HCT116 (cell line): Measurements from ENCODE around the gene PLEKHG3. TPM values are rescaled to one million over a fixed set of nuclear protein-coding genes. Genes with fewer than 3 reads are reported as not detected.

Experiments
- ATAC-seq: fragments of 200-7000 bp; cut with Tn5 transposase; 2 replicates; pipeline ENCODE4 v1.9.1; 2020; ENCODE audit warnings: mild to moderate bottlenecking, moderate library complexity
- BruUV-seq: library from RNA; stranded (reverse); fragments of 400-500 nt; replicated peaks from 2 replicates; lab custom pipeline; 2021; lab: Mats Ljungman, UMichigan
- CTCF ChIA-PET: fragments of 300-600 bp; sonication (Branson Sonifier 250); formaldehyde crosslinking; loops from one replicate; lab custom pipeline; 2021; ENCODE audit warnings: antibody characterized with exemption; lab: Charles Lee
- POLR2A ChIA-PET: fragments of 300-600, 350-600 bp; sonication (Branson Sonifier 250); formaldehyde crosslinking; loops from one replicate; lab custom pipeline; 2021; ENCODE audit warnings: antibody characterized with exemption; lab: Charles Lee
- RAD21 ChIA-PET, 2 experiments: fragments of 300-600 bp; sonication (Branson Sonifier 250); formaldehyde crosslinking; loops; one replicate each; lab custom pipeline; 2023; ENCODE audit warnings: low total read pairs in 2 of 2; ENCODE audit not compliant: uncharacterized antibody in 2 of 2, unreplicated experiment in 2 of 2, low non-redundant PET in 1 of 2; lab: Charles Lee
- DNase-seq: peaks from one replicate; pipeline ENCODE4 v3.0.0-alpha.2; 2010; ENCODE audit warnings: low read depth, low spot score
- H2AFZ ChIP-seq: fragments of 200-600 bp; shearing (Covaris generic), sonication (generic); 2 replicates; pipeline ENCODE4 v1.6.1; 2017; ENCODE audit warnings: low read depth, mixed run types, mixed read lengths, antibody characterized with exemption, low read length; ENCODE audit not compliant: poor library complexity, severe bottlenecking
- H3K27ac ChIP-seq: 2 replicates; pipeline ENCODE4 v1.5.1; 2012; ENCODE audit warnings: low read depth, low read length
- H3K27me3 ChIP-seq: fragments of 200-600 bp; sonication (generic); 2 replicates; pipeline ENCODE4 v1.6.1; 2016; ENCODE audit warnings: mixed run types, low read length, mixed read lengths; ENCODE audit not compliant: insufficient read depth
- H3K36me3 ChIP-seq, 2 experiments: fragments of 200-500 bp in 1 of 2; fragments of 200-600 bp in 1 of 2; sonication (Bioruptor generic) in 1 of 2; sonication (generic) in 1 of 2; 2 replicates each; pipeline versions ENCODE4 v1.5.1 to v1.6.1; 2014 to 2016; ENCODE audit warnings: low read length in 2 of 2, inconsistent platforms in 1 of 2, mixed read lengths in 1 of 2, mixed run types in 1 of 2; ENCODE audit not compliant: insufficient read depth in 2 of 2, control insufficient read depth in 1 of 2
- H3K4me1 ChIP-seq, 2 experiments: fragments of 200-600 bp in 1 of 2; sonication (generic) in 1 of 2; 2 replicates each; pipeline versions ENCODE4 v1.5.1 to v1.6.1; 2012 to 2017; ENCODE audit warnings: low read length in 2 of 2, inconsistent platforms in 1 of 2, mild to moderate bottlenecking in 1 of 2, mixed read lengths in 1 of 2, mixed run types in 1 of 2, moderate library complexity in 1 of 2; ENCODE audit not compliant: insufficient read depth in 2 of 2, control insufficient read depth in 1 of 2
- H3K4me2 ChIP-seq: fragments of 200-600 bp; sonication (generic); 2 replicates; pipeline ENCODE4 v1.6.1; 2017; ENCODE audit warnings: mixed run types, low read length, mixed read lengths
- H3K4me3 ChIP-seq, 2 experiments: fragments of 200-600 bp in 1 of 2; sonication (generic) in 1 of 2; replicated peaks in 1 of 2; 2 replicates each; pipeline ENCODE4 v1.5.1; 2011 to 2016; ENCODE audit warnings: low read length in 2 of 2, control low read depth in 1 of 2, low read depth in 1 of 2, mild to moderate bottlenecking in 1 of 2, mixed read lengths in 1 of 2, mixed run types in 1 of 2
- H3K79me2 ChIP-seq: fragments of 200-600 bp; sonication (generic); 2 replicates; pipeline ENCODE4 v1.6.1; 2017; ENCODE audit warnings: mild to moderate bottlenecking, mixed run types, low read length, moderate library complexity, mixed read lengths; ENCODE audit not compliant: insufficient read depth
- H3K9ac ChIP-seq: fragments of 200-600 bp; sonication (generic); 2 replicates; pipeline ENCODE4 v1.6.1; 2016; ENCODE audit warnings: low read length, mixed read lengths
- H3K9me2 ChIP-seq: fragments of 200-600 bp; sonication (generic), shearing (Covaris generic); 2 replicates; pipeline ENCODE4 v1.6.1; 2017; ENCODE audit warnings: mixed run types, mild to moderate bottlenecking, moderate library complexity; ENCODE audit not compliant: insufficient read depth
- H3K9me3 ChIP-seq, 2 experiments: fragments of 200-500 bp in 1 of 2; fragments of 200-600 bp in 1 of 2; sonication (Bioruptor generic) in 1 of 2; sonication (generic) in 1 of 2; 2 replicates each; pipeline ENCODE4 v1.6.1; 2014 to 2017; ENCODE audit warnings: low read length in 2 of 2, mixed read lengths in 2 of 2, inconsistent platforms in 1 of 2, low read depth in 1 of 2, mild to moderate bottlenecking in 1 of 2, mixed run types in 1 of 2, moderate library complexity in 1 of 2; ENCODE audit not compliant: control insufficient read depth in 1 of 2, insufficient read depth in 1 of 2
- H4K20me1 ChIP-seq: fragments of 200-600 bp; sonication (generic), shearing (Covaris generic); 2 replicates; pipeline ENCODE4 v1.6.1; 2017; ENCODE audit warnings: mixed run types, mild to moderate bottlenecking, moderate library complexity; ENCODE audit not compliant: insufficient read depth
- CTCF ChIP-seq, 3 experiments: fragments of 200-600 bp in 1 of 3; sonication (generic) in 1 of 3; IDR thresholded peaks in 2 of 3; conservative IDR thresholded peaks in 1 of 3; 2 replicates each; pipeline ENCODE4 v1.5.1; 2012 to 2017; ENCODE audit warnings: low read depth in 2 of 3, low read length in 2 of 3, antibody characterized with exemption in 1 of 3, borderline replicate concordance in 1 of 3, control low read depth in 1 of 3, mild to moderate bottlenecking in 1 of 3, mixed read lengths in 1 of 3, mixed run types in 1 of 3, moderate library complexity in 1 of 3; ENCODE audit not compliant: insufficient read depth in 1 of 3
- ELF1 ChIP-seq: IDR thresholded peaks from 2 replicates; pipeline ENCODE4 v1.6.1; 2012; ENCODE audit warnings: low read depth, borderline replicate concordance
- JUND ChIP-seq: IDR thresholded peaks from 2 replicates; pipeline ENCODE4 v1.6.1; 2012
- MAX ChIP-seq: IDR thresholded peaks from 2 replicates; pipeline ENCODE4 v1.6.1; 2012
- intact Hi-C: fragments of 100-400 bp; cut with micrococcal nuclease; formaldehyde crosslinking; loops from 2 replicates; pipeline ENCODE4 v1.10.0; 2022
- microRNA-seq: library from miRNA; unstranded; fragments of <30 nt; microRNA quantifications from one replicate; pipeline ENCODE4, GENCODE V29; 2016; ENCODE audit warnings: borderline number of aligned reads
- total RNA-seq: library from RNA; stranded (reverse); gene quantifications from one replicate; pipeline ENCODE4 v1.2.1, GENCODE V29; 2021; ENCODE audit not compliant: unreplicated experiment

PLEKHG3 gene
- total RNA-seq, 1 experiment from 2014 or later, result 55.6 TPM

- TF ChIP-seq JUND, result no peak
- no peak for TF ChIP-seq MAX
- TF ChIP-seq, all 23 proteins: peak for 0
- Histone ChIP-seq H4K20me1 (no peaks in the 10 kb centered on the region), H3K79me2 (no peaks in the 10 kb centered on the region), H3K27ac (no peak overlapping the region), H3K9me3 (no peaks in the 10 kb centered on the region), H2AFZ (no peak overlapping the region), H3K9me2 (no peaks in the 10 kb centered on the region), H3K9ac (no peak overlapping the region), H3K4me3 (no peak overlapping the region), H3K4me2 (no peak overlapping the region), H3K36me3 (no peaks in the 10 kb centered on the region), H3K4me1 (peaks cover 6 to 10% of the 10 kb centered on the region in 2 experiments; a peak in 3 of 4 replicates), H3K27me3 (no peaks in the 10 kb centered on the region)
- ChIA-PET CTCF (no interaction called here), POLR2A (no interaction called here), RAD21 (no interaction called here)
- DNase-seq (no peak), ATAC-seq (no peak)
- intact Hi-C loops, result no loop called here
- no TSS peak for BruUV-seq
Observed at GRCh38 chr14:64796369-64796768, 92.1 kb downstream of the PLEKHG3 start.

GRCh38 chr14:64799555-64799954 is 95.3 kb downstream of the PLEKHG3 start:
- Histone ChIP-seq H3K9ac (no peak overlapping the region), H3K27ac (no peak overlapping the region), H3K4me2 (0 out of 2 replicates have a peak overlapping the region, but pooled peaks have one; percentile 17), H4K20me1 (no peaks in the 10 kb centered on the region), H3K9me2 (no peaks in the 10 kb centered on the region), H2AFZ (no peak overlapping the region), H3K36me3 (no peaks in the 10 kb centered on the region), H3K4me1 (peaks cover 6 to 10% of the 10 kb centered on the region in 2 experiments; a peak in 3 of 4 replicates), H3K79me2 (no peaks in the 10 kb centered on the region), H3K9me3 (no peaks in the 10 kb centered on the region), H3K27me3 (no peaks in the 10 kb centered on the region), H3K4me3 (no peak overlapping the region)
- TF ChIP-seq ELF1 (no peak), CTCF (IDR thresholded peaks at IDR 0.05 in 2 of 3, conservative IDR thresholded peaks at IDR 0.05 in 1 of 3; ENCODE audit: borderline replicate concordance in 1 of 3, insufficient read depth in 1 of 3, low read depth in 2 of 3, low read length in 2 of 3) (no peak)
- ATAC-seq (no peak), DNase-seq (no peak)
- RAD21 ChIA-PET, result interaction anchor here (1.6 to 3.4 kb wide), 2 partner anchors 92 kb away, joined by 7 to 13 read pairs; no protein-coding TSS in a partner anchor
- CTCF ChIA-PET, result interaction anchor here (0.6 to 4.5 kb wide), 16 partner anchors 8 to 120 kb away, joined by 3 to 45 read pairs (median 4); no protein-coding TSS in a partner anchor
- POLR2A ChIA-PET, result no interaction called here
- intact Hi-C loops, result no loop called here
- no TSS peak for BruUV-seq

Small RNA genes within 50 kb of the gene (microRNA-seq; reads per million reads assigned to microRNA genes)
- not detected for gene MIR7855

Other genes starting within 250 kb of the PLEKHG3 start
- gene AKAP5, start 238.9 kb upstream of the PLEKHG3 start, total RNA-seq, result 0.54 TPM
- 19.0 TPM for gene ZBTB25, start 200.6 kb upstream of the PLEKHG3 start, total RNA-seq
- 20.6 TPM for gene ZBTB1, start 199.7 kb upstream of the PLEKHG3 start, total RNA-seq
- 2.5 TPM for gene HSPA2, start 163.7 kb upstream of the PLEKHG3 start, total RNA-seq
- 0.47 TPM for gene PPP1R36, start 154.5 kb upstream of the PLEKHG3 start, total RNA-seq
- gene SPTB, start 175.5 kb downstream of the PLEKHG3 start, total RNA-seq, result 4.2 TPM
- 47.5 TPM for gene CHURC1, start 210.0 kb downstream of the PLEKHG3 start, total RNA-seq
- gene GPX2, start 238.3 kb downstream of the PLEKHG3 start, total RNA-seq, result 0.61 TPM